Activated CD4-positive, alpha-beta T cell treated with anti-CD3 and anti-CD28 coated beads, Interleukin-2, Interleukin-4, amounts not matched to agents 100 ng/mL and 50 ng/mL, durations not matched to agents 16 hours and 8 hours (primary cell): ENCODE measurements around the gene HIGD1A.

Experiments
- DNase-seq: peaks from one replicate; pipeline ENCODE4 v3.0.0-alpha.2; 2020; ENCODE audit warnings: low spot score

HIGD1A gene

GRCh38 chr3:42753757-42754156 is 50.5 kb downstream of the HIGD1A start:
- no peak for DNase-seq

GRCh38 chr3:42752961-42753360 is 51.3 kb downstream of the HIGD1A start:
- DNase-seq, result no peak

GRCh38 chr3:42752441-42752840 is 51.8 kb downstream of the HIGD1A start:
- no peak for DNase-seq

DNA sequence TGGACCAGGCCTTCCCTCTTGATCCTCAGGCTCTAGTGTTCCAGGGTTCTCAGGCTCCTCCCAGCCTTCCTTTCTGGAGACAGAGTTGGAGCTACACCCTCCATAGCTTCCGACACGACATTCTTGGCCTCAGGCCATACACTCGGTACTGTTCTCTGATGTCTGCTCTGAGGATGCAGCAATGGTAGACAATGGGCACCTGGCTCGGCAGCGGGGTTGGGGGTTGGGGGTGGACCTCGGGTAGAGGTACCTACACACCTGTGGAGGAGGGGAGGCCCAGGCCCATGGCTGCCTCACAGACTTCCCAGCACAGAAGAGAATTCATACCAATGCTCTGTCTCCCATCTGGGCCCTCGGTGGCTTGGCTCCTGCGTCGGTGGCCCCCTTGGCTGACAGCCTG is 52.7 kb downstream of the HIGD1A start:
- no peak for DNase-seq

GRCh38 chr3:42750834-42751233 is 53.5 kb downstream of the HIGD1A start:
- DNase-seq, result no peak

DNA sequence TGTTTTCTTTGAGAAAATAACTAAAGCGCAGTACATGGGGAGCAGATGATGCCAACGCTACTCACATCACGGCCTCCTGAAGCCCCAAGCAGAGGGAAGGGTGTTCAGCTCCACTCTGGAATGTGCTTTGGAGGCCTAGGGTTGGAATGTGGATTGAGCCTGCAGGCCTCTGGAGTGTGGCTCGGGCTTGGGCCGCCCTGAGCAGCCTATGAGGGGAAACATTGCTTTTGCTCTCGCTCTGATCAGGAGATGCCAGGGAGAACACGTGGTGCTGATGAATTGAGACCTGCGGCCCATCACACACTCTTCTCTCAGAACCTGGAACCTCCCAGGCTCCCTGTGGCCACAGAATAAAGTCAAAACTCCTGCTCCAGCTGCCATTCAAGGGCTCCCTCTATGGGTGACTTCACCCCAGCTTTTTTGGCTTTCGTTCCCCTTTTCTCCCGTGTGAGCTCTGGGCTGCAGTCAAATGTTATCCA is 54.5 kb downstream of the HIGD1A start:
- no peak for DNase-seq

DNA sequence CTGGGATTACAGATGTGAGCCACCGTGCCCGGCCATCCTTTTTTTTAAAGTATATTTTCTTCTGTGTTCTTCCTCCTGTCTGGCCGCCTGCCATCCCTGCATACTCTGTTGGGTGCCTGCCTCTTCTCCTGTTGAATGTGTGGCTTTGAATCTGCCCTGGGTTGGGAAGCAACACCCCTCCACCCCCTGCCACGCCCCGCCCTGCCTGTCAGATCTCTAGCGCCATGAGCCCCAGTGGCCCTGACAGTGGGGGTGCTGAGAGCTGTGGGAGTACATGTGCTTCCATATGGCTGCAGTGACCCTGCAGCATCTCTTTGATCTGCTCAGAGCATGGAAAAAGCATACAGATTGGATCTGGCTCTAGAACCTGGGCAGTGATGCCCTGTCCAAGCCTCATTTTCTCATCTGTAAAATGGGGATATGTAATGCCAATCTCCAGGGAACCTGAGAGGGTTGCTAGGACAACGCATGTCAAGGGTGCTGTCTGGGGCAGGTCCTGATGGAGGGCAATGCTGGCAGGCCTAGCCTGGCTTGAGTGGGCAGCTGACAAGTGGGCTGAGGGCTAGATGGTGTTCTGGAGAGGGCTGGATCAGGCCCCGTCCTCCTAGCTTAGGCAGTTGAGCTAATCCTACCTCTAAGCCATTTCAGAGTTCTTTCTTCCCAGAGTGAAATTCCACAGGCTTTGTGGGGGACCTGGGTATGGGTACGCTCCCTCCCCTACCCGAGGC is 55.1 kb downstream of the HIGD1A start:
- no peak for DNase-seq

- no peak for DNase-seq
Observed at GRCh38 chr3:42747581-42747980, 56.7 kb downstream of the HIGD1A start.

GRCh38 chr3:42746455-42747450 is 57.5 kb downstream of the HIGD1A start:
- DNase-seq, result no peak

DNA sequence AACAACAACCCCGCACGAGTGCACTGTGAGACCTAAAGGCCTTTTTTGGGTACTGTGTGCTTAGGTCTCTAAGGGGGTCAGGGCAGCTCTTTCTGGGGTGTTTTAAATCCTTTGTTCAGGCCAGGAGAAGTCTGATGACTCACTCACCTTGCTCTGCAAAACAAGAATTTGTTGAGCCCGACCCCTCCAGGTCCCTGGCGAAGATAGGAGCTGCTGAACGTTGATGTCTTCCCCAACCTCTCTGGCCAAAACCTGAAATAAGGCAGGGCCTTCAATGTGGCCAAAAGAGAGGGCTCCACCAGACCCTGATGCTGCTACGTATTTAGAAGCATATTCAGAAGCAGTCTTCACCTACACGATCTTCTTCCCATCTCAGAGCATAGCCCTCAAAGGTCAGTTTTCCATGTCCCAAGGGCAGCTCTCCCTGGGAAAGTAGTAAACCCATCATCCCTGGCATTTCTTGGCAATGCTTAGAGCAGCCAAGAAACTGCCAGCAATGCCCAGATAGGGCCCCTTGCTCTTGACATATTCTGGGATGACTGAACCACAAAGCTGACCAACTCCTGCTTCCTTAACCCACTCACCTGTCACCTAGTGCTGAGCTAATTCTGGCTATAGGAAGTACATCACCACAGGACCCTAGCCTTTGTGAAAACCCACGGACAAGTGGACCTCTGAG is 58.4 kb downstream of the HIGD1A start:
- DNase-seq, result no peak

GRCh38 chr3:42745291-42745745 is 59.0 kb downstream of the HIGD1A start:
- no peak for DNase-seq

DNA sequence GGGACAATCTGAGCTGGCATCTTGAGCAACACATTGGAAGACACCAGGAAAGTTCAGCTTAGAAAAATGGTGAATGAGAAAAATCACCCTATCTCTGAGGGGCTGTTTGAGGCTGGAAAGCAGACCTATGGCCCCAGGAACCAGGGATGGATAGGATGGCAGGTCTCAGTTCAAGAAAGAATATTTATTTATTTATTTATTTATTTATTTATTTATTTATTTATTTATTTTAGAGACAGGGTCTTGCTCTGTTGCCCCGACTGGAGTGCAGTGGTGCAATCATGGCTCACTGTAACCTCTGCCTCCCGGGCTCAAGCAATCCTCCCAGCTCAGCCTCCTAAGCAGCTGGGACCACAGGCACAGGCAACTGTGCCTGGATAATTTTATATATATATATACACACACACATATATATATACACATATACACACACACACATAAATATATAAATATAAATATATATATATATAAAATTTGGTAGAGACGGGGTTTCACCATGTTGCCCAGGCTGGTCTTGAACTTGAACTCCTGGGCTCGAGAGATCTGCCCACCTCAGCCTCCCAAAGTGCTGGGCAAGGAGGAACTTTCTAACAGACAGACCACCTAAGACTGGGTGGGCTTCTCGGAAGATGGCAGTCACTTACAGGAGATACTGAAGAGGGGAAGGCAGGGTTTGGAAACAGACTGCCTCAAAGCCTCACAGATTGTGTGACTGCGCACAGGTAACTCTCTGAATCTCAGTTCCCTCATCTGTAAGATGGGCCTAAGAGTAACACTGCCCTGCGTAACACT is 60.9 kb downstream of the HIGD1A start:
- DNase-seq, result no peak

- DNase-seq, result no peak
Observed at GRCh38 chr3:42742688-42743087, 61.6 kb downstream of the HIGD1A start.

DNA sequence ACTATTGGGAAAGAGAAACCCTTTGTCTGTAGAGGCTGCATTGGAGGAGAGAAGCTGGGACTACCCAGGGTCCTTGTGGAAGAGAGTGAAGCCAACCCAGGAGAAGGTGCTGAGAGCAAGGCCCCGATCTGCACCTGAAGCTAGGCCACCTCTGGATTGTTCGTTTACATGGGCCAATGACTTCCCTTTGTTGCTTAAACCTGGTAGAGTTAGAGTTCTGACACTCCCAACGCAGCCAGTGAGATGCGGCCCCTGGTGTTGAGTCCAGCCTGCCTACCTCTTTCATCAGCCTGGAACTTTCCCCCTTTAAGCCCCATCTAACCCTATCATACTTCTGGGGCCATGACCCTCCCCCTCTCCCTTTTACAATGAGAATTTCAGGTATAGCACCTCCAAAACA is 62.0 kb downstream of the HIGD1A start:
- no peak for DNase-seq

- no peak for DNase-seq
Observed at GRCh38 chr3:42741796-42742195, 62.5 kb downstream of the HIGD1A start.

GRCh38 chr3:42739401-42740158 is 64.7 kb downstream of the HIGD1A start:
- no peak for DNase-seq

DNA sequence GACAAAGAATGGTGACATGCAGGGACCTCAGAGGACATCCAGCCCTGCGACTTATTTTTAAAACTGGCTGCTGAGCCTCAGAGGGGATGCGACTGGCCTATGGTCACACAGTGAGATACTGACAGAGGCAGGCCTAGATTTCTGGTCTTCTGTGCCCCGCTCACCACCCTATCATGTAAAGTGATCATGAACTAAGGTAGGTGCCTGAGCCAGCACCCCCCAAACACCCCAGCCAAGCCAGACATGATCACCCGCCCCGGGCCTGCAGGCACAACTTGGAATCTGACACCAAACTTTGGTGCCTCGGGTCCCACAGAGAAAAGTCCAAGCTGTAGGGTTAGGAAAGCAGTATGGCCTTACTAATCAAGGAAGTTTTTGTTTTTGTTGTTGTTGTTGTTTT is 67.8 kb downstream of the HIGD1A start:
- DNase-seq, result no peak

- no peak for DNase-seq
Observed at GRCh38 chr3:42736081-42736480, 68.2 kb downstream of the HIGD1A start.

DNA sequence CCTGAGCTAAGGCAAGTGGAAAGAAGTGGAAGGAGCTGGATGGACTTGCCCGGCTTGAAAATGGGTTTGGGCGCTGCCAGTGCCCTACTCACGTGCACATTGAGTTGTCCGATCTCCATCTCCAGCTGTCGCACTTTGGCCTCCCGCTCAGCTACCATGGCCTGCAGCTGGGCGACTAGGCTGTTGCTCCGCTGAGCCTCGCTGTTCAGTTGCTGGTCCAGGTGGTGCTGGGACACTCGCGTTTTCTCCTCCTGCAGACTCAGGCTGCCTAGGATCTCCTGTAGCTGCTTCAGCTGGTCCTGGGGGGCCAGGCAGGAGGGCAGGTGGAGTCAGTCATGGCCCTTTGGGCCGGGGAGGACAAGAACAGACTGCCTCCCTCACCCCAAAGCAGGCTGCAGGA is 68.7 kb downstream of the HIGD1A start:
- DNase-seq, result no peak

GRCh38 chr3:42735019-42735418 is 69.3 kb downstream of the HIGD1A start:
- no peak for DNase-seq
